GM19397 (cell line): ENCODE measurements around the gene DOCK9.
"Not testable (repeated sequence)": the region's sequence is repeated elsewhere in the genome, so short reads cannot be mapped to it uniquely, and the experiment has no call there.

Experiments
- ATAC-seq: cut with Tn5 transposase; IDR thresholded peaks from one replicate; pipeline ENCODE4 v1.9.1; 2021; ENCODE audit warnings: mild to moderate bottlenecking, moderate library complexity; ENCODE audit not compliant: unreplicated experiment

The DOCK9 gene

DNA sequence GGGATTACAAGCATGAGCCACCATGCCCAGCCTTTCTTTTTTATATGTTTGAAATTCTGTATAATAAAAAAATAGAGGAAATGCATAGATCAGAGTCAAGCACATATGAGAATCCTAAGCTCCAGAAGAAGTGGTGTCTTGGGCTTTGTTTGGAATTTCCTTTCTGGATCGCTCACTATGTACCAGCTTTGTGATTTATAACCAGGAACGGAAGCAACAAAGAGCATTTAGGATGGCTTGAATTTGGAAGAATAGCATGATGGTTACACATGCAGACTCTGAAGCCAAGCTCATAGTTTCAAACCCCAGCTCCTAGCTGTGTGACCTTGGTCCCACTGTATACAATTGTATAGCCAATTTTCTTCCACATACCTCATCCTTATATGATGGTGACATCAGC is 197.4 kb downstream of the DOCK9 start:
- ATAC-seq = no peak

DNA sequence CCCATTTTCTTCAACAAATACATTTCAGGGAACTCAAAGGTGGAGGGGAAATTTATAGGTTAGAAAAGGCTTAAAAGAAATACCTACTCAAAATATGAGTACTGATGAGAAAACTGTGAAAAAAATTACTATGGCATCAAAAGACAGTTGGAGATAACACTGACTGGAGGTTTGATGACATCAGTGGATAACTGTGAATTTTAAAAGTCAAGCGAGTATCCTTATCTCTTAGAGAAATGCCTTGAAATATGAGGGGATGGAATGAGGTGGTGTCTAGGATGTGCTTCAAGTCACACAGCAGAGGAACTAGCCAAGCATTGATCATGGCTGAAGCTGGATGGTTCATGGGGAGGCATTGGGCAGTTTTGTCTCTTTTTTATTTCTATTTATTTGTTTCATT is 198.2 kb downstream of the DOCK9 start:
- no peak for ATAC-seq

DNA sequence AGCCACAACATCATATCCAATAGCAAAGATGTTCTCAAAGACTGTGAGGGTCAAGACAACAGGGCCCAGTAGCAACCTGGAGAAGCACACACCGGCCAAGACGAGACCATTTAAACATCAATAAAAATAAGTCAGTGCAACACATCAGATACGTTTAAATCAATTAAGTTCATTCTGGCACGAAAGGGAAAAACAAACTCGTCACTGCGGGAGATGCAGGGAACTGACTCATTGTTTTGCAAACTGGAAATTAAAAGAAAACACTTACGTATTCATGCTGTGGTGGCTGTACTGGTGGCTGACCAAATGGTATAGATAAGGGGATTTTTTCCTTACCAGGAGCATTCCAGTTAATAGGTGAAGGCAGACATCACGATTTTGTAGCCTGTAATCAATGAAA is 199.1 kb downstream of the DOCK9 start:
- ATAC-seq = no peak

DNA sequence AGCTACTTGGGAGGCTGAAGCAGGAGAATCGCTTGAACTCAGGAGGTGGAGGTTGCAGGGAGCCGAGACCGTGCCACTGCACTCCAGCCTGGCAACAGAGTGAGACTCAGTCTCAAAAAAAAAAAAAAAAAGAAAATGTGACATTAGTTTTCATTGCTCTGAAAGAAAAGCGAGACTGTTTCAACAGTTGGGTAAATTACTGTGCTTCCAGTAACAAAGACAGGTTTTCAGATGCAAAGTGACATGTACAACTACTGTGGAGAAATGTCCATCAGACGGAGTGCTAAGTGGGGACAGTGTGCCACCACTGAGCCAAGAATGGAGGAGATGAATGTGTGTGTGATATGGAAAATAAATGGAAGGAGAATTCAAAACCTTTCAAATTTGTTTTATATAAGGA is 201.2 kb downstream of the DOCK9 start:
- ATAC-seq = no peak

DNA sequence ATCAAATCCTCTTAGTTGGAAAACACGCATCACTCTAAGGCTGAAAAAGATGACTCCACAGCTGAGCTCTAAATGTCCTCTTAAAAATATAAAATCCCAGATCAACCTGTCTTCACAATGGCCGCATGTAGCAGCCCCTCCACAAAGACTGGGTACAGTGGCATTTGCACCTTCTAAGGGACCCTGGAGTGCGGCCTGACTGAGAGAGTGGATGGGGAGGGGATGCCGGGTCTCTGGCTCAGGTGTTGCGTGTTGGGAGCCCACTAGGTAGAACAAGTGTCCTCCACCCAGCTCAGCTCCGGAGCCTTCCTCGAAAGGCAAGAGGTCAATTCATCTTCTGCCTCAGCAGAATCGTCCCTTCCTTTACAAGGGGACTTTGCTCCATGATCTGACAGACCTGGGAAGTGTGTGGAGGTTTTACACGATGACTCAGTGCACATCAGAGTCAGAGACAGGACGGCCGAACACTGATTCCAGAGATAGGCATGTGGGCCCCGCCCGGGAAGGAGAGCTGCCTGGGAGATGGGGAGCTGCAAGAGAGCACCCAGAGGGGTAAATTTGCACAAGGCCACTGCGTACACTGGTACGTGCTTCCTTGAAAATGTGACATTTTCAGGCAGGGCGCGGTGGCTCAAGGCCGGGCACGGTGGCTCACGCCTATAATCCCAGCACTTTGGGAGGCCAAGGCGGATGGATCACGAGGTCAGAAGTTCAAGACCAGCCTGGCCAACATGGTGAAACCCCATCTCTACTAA is 201.8 kb downstream of the DOCK9 start:
- ATAC-seq = no peak

DNA sequence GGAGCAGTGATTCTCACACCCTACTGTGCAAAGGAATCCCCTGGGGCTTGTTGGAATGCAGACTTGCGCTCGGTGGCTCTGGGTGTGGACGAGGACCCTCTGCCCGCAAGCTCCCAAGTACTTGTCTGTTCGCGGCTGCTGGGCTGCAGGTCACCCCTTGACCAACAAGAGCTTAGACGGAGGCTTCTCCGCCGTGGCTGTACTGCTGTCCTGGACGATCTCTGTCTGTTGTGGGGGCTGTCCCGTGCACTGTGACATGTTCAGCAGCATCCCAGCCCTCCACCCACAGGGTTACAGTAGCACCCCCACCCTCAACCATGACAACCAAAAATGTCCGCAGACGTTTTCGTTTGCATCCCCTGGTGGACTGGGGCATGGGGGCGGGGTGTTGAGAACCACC is 202.5 kb downstream of the DOCK9 start:
- no peak for ATAC-seq

DNA sequence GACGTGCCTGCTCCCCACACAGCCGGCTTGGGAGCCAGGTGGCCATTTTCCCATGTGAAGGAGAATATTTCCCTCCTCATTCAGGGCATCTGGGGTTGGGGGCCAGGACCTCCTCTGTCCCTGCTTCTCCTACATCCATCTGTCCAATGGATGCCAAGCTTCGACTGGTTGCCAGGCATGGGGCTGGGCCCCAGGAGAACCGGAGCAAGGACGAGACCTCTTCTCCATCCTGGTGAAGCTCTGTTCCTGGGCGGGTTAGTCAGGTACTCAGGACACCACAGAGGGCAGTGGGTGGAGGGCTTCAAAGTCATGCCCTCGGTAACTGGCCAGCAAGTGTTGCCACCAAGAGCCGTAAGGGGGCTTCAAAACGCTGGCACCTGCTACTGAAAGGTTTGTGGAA is 203.1 kb downstream of the DOCK9 start:
- no peak for ATAC-seq

DNA sequence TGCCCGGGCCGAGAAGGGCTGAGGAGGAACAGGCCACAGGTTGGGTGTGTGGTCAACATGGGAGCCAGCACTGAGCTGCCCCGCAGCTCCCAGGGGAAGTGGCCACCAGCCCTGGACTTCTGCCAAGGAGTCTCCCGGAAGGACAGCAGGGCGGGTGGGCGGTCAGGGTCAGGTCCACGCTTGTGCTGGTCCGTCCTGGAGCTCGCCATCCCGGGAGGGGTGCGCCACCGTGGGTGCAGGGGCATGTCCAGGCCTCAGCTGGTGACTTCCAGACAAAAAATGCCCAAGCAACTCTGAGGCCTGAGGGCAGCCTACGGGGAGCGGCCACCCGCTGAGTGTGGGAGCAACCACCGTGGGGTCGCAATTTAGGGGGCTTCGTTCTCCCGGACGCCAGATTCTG is 203.9 kb downstream of the DOCK9 start:
- ATAC-seq = no peak

DNA sequence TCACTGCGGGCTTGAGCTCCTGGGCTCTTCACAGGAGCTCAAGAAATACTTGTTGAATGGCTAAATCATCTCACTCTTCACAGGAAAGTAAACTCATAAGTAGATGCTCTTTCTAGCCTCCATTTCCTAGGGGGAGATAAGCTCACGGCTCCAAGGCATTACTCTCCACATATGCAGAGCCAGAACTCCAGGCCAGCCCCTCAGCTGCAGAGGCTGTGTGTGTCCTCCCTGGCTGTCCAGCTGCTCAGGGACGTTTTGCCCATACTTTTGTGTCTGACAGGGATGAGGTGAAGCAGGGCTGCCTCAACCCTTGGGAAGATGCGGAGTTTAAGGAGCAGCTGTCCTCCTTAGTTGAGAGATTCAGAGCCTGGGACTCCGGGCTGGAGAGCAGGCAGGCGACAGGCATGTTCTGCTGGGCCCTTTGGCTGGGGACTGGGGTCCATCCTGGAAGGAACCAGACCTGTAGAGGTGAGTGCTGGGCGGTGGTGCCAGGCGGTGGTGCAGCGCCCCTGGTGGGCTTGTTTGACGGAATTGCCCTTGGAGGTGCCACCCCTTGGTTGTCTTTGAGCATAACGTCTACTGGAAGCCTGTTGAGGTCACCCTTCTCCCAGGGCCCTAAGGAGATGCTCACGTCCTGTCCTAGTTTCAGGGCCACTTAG is 204.9 kb downstream of the DOCK9 start:
- no peak for ATAC-seq

DNA sequence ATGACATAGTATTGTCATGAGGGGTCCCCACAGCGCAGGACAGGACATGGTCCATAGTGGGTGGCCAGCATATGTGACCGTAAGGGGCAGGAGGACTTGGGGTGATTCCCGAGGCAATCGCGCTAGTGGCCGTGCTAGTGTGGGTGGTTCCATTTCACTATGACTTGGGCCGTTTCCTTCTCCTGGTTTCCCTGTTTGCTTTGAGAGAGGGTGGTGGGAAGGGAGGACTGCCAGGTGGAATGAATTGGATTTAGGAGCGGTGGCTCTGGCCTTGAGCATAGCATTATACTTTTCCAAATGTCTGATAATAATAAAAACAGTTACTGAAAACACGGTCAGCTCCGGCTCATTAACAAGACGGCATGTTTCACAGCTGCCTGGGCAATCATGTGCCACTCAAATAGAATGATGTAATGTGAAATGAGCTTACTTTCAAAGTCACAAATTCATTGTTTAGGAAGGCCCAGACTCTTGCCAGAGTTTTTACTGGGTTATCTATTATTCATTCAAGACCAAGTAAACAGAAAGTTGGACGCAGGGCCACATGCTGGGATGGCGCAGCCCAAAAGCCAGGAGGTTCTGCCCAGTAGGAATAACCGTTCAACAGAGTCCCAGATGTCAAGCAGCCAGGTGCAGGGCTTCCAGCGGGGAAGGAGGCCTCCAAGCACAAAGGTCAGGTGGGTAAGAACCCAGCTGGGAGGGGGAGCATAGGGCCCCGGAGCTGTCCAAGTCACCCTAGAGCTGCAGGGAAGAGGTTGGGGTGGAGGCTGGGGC is 205.8 kb downstream of the DOCK9 start:
- no peak for ATAC-seq

DNA sequence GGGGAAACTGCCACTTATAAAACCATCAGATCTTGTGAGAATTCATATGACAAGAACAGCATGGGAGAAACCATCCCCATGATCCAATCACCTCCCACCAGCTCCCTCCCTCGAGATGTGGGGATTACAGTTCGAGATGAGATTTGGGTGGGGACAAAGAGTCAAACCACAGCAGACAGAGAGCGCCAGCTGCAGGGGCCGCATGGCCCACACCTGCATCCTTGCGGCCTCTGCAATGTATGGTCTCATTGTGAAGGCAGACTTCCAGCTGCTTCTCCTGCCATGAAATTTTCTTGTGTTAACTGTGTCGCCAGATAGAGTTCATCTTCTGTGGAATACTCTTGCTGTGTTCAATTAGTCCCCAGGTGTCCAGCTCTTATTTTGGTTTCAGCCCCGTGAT is 208.1 kb downstream of the DOCK9 start:
- no peak for ATAC-seq

DNA sequence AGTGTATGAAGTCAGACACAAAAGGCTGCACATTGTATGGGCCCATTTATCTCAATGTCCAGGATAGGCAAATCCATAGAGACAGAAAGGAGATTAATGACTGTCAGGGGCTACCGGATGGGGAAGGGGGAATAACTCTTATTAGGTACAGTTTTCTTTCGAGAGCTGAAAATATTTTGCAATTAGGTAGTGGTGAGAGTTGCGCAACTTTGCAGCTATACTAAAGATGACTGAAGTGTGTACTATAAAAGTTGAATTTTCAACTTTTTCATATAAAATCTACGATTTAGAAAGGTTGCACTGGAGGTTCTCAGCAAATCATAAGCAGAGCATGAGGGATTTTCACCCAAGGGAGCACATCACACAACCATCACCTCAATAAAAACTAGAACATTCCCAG is 209.3 kb downstream of the DOCK9 start:
- ATAC-seq = no peak

DNA sequence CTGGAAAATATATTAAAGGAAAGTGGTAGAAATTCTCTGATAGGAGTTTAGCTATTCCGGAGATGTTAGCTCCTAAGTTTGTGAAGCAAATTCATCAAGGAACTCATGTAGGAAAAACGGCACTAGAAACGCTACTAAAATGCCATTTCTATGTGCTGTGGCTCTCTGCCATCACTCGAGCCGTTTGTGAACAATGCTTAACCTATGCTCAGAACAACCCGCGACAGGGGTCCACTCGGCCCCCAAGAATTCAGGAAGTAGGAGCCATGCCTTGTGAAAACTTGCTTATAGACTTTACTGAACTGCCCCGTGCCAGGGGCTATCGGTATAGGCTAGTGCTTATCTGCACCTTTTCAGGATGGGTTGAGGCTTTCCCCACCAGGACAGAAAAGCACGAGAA is 211.2 kb downstream of the DOCK9 start:
- ATAC-seq = no peak

DNA sequence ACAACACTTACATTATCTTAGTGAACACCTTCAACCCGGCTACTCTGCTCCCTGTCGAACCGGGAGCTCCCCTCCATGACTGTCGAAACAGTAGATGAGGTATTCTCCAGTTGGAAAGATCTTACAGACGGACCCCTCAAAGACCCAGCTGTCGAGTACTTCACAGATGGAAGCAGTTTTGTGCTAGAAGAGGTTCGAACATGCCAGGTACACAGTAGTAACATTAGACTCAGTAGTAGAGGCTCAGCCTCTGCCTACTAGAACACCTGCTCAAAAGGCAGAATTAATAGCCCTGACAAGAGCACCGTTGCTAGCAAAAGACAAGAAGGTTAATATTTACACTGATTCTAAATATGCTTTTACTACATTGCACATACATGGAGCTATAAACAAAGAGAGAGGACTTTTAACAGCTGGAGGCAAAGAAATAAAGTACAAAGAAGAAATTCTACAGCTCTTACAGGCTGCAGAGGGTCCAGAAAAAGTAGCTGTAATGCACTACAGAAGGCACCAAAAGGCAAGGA is 211.8 kb downstream of the DOCK9 start:
- no peak for ATAC-seq

DNA sequence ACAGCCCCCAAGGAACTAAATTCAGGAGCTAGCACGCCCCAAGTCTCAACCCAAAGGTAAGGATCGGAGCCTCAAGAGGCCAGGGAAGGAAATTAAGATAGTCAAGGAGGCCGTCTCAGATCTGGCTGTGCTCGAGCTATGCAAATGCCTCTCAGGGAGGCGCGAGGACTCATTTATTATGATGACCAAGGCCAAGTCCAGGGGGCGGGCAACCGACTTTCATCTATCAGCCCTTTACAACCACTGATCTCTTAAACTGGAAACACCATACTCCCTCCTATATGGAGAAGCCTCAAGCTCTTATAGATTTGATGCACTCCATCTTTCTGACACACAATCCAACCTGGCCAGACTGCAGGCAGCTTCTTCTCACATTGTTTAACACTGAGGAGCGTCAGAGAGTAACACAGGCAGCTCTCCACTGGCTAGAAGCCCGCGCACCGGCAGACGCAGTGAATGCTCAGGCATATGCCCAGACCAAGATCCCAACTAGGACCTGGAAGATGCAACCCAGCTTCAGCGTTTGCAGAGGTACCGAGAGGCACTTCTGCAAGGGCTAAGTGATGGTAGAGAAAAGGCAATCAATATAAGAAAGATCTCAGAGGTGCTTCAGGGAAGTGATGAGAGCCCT is 215.8 kb downstream of the DOCK9 start:
- no peak for ATAC-seq

DNA sequence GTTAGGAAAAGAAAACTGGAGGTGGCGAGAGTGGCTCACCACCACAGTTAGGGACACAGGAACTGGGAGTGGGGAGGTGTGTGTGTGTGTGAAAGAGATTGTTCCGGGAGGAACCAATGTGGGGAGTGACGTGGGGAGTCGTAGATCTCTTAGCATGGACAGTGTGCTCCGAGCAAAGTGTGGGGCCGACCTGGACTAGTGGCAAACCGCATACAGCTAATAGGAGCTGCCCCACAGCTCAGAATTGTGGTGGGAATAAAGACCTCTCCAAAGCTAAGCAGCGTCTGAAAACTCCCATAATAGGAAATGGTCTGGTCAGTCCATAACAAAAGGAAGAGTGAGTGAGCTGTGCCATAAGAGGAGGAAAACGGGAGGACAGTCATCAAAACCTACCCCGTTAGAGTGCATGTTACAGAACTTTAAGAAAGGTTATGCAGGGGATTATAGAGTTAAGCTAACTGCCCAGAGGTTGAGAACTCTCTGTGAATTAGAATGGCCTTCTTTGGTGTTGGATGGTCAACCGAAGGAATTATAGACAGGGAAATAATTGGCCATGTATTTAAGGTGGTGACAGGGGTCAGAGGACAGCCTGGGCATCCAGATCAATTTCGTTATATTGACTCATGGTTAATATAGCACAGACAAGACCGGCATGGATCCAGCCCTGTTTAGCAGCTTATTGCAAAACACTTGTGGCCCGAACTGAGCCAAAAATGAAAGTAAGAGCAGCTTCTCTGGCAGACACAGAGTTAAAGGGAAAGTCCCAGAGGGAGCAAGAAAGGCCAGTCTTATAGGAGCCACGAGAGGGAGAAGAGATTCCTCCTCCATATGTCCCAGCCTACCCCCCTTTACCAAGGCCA is 216.5 kb downstream of the DOCK9 start:
- no peak for ATAC-seq

DNA sequence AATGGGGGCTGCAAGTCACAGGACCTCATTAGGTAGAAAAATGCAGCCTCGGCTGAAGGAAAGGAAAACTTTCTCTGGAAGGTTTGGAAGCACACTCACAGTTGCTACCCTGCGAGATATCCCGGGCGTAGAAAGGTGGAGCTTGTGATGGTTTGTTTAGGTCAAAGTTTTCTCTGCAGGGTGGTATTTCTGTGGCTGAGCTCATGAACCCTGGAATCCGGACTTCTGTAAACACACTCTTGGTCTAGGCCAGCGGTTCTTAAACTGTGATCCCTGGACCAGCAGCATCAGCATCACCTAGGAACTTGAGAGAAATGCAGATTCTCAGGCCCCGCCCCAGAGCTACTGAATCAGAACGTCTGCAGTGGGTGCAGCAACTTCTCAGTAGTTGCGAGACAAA is 222.1 kb downstream of the DOCK9 start:
- no peak for ATAC-seq

DNA sequence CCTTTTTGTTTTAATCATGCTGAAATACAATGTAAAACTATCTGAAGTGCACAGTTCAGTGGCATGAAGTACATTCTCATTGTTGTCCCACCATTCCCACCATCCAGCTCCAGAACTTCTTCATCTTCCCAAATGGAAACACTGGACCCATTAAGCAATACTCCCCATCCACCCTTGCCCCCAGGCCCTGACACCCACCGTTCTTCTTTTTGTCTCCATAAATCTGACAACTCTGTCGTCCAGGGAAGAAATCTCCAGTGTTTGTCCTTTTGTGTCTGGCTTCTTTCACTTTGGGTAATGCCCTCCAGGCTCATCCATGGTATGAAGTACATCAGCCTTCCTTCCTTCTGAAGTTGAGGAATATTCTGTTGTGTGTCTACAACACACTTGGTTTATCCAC is 222.7 kb downstream of the DOCK9 start:
- ATAC-seq = no peak

DNA sequence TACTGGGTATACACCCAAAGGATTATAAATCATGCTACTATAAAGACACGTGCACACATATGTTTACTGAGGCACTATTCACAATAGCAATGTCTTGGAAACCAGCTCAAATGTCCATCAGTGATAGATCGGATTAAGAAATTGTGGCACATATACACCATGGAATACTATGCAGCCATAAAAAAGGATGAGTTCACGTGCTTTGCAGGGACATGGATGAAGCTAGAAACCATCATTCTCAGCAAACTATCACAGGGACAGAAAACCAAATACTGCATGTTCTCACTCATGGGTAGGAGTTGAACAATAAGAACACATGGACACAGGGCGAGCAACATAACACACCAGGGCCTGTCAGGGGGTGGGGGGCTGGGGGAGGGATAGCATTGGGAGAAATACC is 223.4 kb downstream of the DOCK9 start:
- not testable (repeated sequence) for ATAC-seq
